OCI-LY3 (cell line): Measurements from ENCODE around the gene TTLL9.

Experiments
- CTCF ChIP-seq: fragments of 200-600, 300-600 bp; sonication (generic); IDR thresholded peaks from 2 replicates; pipeline ENCODE4 v1.5.1; 2014; ENCODE audit warnings: antibody characterized with exemption, low read length, low read depth
- EZH2phosphoT487 ChIP-seq: fragments of 200-600 bp; shearing (Covaris generic); IDR thresholded peaks from 2 replicates; pipeline ENCODE4 v1.6.1; 2018; ENCODE audit warnings: antibody characterized with exemption, mixed run types, low read depth

DNA sequence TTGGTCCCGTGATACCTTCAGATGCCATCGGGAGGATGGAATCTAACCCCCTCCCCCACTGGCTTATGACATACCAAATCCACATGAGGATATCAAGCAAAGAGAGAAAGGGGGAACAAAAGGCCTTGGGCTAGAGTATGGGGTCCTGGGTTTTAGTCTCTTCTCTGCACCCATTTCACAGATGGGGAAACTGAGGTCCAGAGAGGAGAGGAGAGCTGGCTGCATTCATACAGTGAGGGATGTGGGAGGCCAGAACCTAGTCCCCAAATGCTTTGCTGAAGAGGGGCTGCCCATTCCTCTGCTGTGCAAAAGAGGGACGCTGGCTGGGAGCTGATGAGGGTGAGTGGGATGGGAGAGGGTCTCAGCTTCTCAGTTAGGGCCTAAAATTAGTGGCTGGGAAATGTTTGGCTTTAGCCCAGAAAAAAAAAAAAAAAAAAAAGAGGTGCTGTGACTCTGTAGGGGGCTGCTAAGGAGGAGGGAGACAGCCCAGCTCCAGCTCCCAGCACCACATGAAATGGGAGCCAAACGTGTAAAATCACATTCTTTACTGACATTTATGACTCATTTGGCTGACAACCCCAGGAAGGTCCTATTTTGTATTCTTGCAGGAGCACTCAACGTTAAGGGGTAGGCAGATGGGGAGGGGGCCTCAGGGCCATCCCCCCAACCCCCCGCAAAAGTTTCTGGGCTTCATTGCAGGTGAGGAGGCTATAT, 109.4 kb downstream of the TTLL9 start:
- TF ChIP-seq CTCF (no peak), EZH2phosphoT487 (no peak)
